ENCODE measurements around the gene NCEH1.

NCEH1 gene

GRCh38 chr3:172580680-172581401 lies 130.0 kb downstream of the NCEH1 start:
- in situ Hi-C loops (cut with MboI; ENCODE audit: low pct_unique_long_range_greater_than_20kb, low sequenced_read_pairs, unreplicated experiment): no loop called here
- DNase-seq (ENCODE audit: low spot score): no peak
- no peak for TF ChIP-seq CTCF (IDR thresholded peaks at IDR 0.05; ENCODE audit: extremely low read depth, insufficient read depth, missing control alignments)

All from GM13977 (cell line).